NCI-H1694 (cell line): ENCODE data around the gene ABLIM2.

Experiments
- DNase-seq: peaks from one replicate; lab custom pipeline; 2025; lab: John Stamatoyannopoulos, UW

Gene ABLIM2

GRCh38 chr4:8174970-8175369, 16.4 kb upstream of the ABLIM2 start:
- DNase-seq = no peak

GRCh38 chr4:8173492-8174242, 15.1 kb upstream of the ABLIM2 start:
- no peak for DNase-seq

DNA sequence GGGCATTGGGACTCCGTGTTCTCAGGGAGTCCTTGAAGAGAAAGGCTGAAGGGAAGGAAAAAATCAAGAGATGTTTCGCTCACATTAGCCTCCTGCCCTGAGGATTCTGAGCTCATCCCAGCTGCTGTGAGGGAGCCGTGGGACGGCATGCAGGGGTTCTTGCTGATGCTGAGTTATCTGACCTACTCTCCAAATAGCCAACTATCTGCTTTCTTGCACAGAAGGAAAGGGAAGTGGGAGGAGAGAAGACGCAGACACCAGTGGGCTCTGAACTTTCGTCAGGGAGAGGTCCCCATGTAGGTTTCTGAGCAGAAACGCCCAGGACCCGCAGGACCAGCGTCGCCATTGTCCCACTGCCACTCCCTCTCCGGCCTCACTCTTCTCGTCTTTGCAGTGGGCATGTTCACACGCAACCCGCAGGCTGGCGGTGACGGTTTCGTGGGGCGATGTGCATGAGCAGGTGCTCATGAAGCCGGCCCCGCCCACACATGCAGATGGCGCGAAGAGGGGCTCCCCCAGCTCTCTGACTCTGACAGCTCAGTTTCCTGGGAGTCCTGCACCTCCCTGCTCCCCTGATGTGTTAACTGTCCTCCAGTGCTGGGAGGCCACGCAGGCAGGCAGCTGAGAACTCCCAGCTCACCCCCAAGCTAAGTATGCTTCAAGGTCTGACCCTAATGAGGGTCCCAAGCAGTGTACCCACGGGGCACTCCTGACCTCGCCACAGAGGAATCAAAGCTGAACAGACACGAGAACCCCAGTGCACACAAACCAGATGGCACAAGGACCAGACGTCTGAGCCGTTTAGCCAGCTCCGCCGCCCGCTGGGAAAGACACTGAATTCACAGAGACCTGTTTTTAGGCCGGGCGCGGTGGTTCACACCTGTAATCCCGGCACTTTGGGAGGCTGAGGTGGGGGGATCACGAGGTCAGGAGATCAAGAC, 13.6 kb upstream of the ABLIM2 start:
- no peak for DNase-seq

GRCh38 chr4:8171266-8171665, 12.7 kb upstream of the ABLIM2 start:
- no peak for DNase-seq

GRCh38 chr4:8170341-8170740, 11.7 kb upstream of the ABLIM2 start:
- DNase-seq = no peak

GRCh38 chr4:8169763-8170162, 11.2 kb upstream of the ABLIM2 start:
- DNase-seq = no peak

DNA sequence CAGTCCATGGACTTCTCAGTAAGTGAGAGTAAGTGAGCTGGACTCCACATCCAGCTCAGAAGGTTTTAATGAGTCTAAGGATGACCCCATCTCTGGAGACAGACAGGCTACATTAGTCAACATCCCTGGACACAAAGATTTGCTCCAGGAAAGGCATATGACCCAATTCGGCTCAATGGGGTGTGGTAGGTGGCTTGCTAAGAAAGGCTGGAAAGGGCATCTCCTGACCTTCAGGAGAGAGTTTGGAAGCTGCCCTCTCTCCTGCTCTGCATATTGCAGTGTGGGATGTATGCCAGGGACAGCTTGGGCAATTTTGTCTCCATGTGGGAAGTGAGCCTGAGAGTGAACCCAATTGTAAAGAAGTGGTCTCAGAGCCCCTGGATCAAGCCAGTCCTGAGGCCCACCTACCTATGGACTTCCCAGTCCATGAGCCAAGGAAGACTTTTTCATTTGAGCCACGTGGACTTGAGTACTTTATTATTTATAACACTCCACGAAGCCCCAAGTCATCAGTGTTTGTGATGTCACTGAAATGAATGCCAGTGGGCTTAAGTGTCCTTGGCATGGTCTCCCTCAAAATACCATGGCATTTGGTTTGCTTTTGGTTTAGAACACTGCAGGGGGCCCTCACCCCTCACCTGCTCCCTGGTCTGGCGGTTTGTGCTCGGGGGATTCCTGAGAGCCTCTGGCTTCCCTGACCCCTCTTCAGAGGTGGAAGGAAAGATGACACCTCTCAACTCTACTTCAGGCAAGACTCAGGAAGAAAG, 10.4 kb upstream of the ABLIM2 start:
- DNase-seq = no peak

GRCh38 chr4:8168232-8168631, 9.6 kb upstream of the ABLIM2 start:
- DNase-seq = no peak

DNA sequence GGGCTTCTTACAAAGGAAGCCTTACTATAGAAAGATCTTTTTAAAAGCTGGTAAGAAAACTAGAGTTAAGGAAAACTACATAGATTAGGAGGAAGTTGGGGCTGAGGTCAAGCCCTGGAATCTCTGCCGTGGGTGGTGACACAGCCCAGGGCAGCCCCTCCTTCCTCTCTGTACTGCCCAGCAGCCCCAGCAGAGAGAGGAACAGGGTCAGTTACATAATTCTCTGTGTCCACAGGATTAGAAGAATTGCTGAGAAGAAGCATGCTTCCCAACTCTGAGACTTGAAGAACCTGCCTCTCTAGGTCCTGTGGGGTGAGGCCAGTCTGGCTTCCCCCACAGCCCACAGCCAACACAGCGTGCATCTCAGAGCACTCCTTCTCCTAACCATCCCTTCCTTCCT, 9.2 kb upstream of the ABLIM2 start:
- DNase-seq = no peak

DNA sequence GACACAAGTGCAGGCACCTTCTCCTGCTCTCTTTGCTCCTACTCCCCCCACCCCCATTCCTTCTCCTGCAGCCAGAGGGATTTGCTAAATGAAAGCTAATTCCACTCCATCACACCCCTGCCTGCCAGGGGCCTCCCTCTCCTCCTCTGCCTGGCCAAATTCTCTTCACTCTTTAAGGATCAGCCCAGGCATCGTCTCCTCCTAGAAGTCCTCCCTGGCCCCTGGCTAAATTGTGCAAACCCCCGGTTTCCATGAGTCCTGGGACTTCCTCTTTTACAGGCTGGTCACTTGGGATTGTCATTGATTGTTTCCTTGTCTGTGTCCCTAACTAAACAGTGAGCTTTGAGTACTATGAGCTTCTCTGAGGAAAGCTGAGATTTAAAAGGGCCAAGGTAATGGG, 8.7 kb upstream of the ABLIM2 start:
- no peak for DNase-seq

DNA sequence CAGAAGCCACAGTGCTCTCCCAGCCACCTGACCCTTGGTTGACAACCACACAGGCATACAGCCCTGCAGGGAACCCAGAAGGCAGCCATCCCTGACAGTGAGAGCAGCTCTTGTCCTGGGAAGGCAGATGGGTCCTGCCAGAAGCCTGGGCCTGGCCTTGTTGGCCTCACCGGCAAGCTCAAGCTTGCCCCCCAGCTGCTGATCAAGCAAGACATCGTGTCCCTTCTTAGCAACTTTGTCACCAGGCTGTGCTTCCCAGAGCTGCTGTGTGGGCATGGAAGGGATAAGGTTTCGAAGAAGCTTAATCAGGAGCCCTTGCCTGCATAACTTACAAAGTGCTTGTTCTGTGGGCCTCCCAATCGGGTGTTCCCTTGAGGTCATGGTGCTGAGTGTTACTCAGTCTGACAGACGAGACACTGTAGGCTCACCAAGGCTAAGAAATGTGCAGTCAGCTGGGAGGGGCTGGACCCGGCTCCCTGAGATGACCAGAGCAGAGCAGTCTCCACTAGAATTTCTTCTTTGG, 6.8 kb upstream of the ABLIM2 start:
- no peak for DNase-seq

DNA sequence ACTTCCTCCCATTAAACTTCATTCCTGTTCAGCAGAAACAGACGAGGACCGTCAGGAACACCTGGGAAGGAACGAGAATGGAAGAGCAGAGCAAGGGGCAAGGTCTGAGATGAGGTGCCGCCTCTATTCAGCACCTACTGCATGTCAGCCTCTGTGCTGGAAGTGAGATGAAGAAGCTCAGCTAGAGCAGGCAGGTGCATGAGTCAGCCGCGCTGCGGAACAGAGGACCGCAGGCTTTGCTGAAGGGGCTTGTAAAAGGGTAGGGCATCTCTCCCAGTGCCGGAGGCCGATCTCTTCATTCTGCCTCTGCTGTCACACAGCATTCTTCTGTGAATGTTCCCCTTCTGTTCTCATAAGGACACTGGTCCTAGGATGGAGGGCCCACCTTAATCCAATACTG, 6.1 kb upstream of the ABLIM2 start:
- no peak for DNase-seq

GRCh38 chr4:8164194-8164565, 5.6 kb upstream of the ABLIM2 start:
- no peak for DNase-seq

GRCh38 chr4:8163436-8164193, 5.0 kb upstream of the ABLIM2 start:
- DNase-seq = no peak

DNA sequence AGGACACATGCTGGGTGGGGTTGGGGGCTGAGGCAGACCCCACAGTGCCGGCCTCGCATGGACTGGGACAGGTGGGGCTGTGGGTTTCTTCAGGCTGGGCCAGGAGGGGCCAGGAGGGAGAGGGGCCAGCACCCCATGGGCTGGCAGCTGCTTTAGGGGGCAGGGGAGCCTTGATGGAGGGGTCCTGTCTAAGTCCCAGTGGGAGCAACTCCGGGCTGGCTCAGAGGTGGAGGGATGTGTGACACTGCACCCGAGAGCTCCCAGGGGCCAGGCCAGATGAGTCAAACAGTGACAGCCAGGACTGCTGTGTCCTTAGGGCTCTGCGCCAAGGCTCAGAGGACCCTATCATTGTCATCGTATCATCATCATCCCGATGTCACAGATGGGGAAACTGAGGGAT, 4.4 kb upstream of the ABLIM2 start:
- DNase-seq = no peak

DNA sequence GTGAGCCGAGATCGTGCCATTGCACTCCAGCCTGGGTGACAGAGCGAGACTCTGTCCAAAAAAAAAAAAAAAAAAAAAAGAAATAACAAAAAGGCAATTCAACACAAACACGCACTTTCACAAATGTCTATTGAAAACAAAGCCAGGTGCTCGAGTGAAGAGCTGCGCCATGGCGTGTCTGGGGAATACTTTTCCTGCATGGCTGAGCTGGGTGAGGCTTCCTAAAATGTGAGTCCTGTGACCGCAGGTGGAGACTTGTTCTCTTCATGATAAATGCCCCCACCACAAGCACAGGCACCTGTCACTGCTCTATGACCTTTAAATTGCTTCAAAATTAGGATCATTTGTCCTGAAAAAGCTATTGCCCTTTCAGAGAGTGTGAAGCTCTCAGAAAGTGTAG, 4.0 kb upstream of the ABLIM2 start:
- DNase-seq = no peak

DNA sequence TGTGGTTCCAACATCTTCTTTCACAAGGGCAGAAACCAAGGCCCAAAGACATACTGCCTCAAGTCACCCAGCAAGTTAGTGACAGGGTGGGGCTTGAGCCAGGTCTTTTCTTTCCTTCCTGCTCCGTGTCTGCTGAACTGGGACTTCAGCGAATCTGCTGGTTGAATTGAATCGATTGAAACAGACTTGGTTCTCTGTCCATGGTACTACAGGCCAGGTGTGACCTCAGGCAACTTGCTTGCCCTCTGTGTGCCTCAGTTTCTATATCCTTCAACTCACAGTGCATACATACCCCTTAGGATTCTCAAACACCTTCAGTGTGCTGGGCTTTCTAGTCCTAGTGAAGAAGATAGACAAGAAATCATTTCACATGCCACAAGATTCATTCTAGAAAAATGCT, 2.0 kb upstream of the ABLIM2 start:
- DNase-seq = no peak

- DNase-seq = no peak
These were observed 1.6 kb upstream of the ABLIM2 start for GRCh38 chr4:8160233-8160560.

- no peak for DNase-seq
These were observed 1.1 kb upstream of the ABLIM2 start for GRCh38 chr4:8159537-8160232.

DNA sequence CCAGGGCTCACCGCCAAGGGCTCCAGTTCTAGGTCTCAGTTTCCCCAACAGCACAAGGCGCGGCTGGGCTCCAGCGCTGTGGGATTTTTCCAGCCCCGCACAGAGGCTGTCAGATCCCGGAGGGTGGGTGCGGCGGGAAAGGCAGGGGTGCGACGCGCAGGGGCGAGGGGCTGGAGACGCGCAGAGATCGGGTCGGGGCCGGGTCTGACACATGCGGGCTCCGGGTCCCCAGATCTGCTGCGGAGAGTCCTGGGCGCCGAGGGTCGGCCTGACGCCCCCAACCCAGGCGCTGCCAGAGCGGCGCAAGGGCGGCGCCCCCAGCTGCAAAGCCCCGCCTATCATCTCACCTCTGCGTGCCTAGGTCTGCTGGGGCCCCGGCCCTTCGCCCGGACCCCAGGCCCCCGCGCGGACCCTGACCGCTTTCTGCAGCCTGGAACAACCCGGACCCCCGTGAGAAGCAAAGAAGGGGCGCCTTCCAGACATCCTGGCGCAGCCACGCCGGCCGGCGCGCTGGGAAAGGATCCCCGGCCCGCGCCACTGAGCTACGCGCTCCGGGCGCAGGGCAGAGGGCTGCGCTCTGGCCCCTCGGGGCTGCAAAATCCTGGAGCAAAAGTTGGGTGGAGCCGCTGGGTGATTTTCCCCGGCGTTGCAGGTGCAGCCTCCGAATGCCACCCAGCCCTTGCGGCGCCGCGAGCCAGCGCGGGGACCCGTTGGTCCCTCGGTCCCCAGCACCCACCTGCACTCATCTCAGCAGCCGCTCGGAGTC, 486 bp downstream of the ABLIM2 start:
- no peak for DNase-seq
